ENCODE measurements around the gene SLC25A24.

Gene SLC25A24

DNA sequence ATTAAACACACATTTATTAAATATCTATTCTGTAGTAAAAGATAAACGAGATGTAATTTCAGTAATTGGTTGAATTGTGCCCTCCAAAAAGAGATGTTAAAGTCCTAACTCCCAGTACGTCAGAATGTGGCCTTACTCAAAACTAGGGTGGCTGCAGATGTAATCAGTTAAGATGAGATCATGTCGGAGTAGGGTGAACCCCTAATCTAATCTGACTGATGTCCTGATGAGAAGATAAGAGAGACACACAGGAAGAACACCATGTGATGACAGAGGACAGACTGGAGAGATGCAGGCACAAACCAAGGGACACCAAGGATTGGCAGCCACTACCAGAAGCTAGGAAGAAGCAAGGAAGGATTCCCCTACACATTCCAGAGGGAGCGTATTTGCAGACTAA lies 104.1 kb downstream of the SLC25A24 start:
- no peak for DNase-seq (ENCODE audit: low read depth)

DNA sequence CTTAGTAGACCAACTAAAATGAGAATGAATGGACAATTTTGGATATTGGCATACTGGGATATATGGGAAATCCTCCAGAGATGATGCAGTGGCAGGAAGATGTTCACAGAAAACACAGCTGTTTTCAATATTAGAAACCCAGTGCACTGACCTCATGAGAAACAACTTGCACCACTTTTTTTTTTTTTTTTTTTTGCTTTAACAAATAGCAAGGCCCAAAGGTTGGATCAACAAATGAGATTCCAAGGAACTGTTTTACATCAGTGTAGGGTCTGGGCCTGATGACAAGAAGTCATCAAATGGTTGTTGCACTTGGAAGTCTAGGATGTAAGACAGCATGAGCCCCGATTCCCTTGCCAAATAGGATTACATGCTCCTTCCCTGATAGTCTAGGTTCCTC lies 110.7 kb downstream of the SLC25A24 start:
- no peak for DNase-seq (ENCODE audit: low read depth)

DNA sequence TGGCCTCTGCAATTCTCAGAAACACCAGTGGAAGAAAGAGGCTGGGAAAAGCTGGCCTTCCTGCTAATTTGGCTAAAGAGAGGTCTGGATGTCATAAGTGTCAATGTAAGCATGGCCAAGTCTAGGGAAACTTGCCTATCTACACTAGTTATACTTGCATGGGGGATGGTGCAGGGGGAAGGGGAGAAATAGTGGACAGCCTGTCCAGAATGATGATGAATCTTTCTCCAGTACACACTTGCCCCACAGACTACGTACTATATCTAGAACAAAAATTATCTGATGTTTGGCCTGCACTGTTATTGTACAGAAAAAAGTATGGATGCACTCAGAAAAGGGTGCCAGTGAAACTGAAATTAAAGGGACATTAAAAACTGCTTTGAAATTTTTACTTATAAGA lies 114.5 kb downstream of the SLC25A24 start:
- no peak for DNase-seq (ENCODE audit: low read depth)

DNA sequence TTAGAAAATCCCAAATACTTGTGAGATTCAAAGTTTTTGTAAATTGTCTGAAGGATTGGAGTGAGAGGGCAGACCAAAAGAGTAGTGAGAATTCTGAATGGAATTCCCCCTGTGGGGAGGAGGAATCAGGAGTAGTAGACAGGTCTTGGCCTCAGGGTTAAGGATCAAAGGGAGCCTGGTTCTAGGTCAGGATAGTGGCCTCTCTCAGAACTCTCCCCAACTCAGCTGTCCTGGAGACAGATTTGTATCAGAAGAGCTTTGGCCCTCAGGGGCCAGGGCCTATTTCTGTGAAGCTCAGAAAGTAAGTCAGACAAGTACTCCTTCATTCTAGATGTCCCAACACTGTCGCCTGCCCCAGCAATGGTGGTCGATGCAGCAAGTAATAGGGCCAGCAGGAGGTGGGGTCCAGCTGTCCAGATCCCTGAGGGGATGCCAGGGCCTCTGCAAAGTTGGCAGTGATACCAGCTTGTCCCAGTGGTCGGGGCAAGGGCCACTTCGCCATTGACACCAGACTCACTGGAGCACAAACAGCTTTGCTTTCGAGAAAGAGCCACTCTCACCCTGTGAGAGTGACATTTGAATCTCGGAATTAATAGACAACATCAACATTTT lies 115.2 kb downstream of the SLC25A24 start:
- DNase-seq (ENCODE audit: low read depth), result no peak
